Gastrocnemius medialis (tissue), 4 donors: ENCODE data around the gene PXMP4.

ENCODE experiments used
- POLR2A ChIP-seq, 2 donors: fragments of 450-650 bp; IDR thresholded peaks; one replicate each; pipeline ENCODE4 v1.6.1; 2017; ENCODE audit warnings: antibody characterized with exemption in 2 of 2, mild to moderate bottlenecking in 2 of 2, moderate library complexity in 2 of 2
- TF ChIP-seq, protein P1 (sequence below), 5 experiments: fragments of 450-650 bp in 3 of 5; fragments of 200-600 bp in 2 of 5; sonication (generic) in 2 of 5; IDR thresholded peaks in 4 of 5; conservative IDR thresholded peaks in 1 of 5; 1 replicate in 4 of 5; 2 replicates in 1 of 5; pipeline ENCODE4 v1.5.1; 2016 to 2019; ENCODE audit warnings: antibody characterized with exemption in 5 of 5, mild to moderate bottlenecking in 3 of 5, moderate library complexity in 3 of 5

- TF ChIP-seq, protein P1, sequence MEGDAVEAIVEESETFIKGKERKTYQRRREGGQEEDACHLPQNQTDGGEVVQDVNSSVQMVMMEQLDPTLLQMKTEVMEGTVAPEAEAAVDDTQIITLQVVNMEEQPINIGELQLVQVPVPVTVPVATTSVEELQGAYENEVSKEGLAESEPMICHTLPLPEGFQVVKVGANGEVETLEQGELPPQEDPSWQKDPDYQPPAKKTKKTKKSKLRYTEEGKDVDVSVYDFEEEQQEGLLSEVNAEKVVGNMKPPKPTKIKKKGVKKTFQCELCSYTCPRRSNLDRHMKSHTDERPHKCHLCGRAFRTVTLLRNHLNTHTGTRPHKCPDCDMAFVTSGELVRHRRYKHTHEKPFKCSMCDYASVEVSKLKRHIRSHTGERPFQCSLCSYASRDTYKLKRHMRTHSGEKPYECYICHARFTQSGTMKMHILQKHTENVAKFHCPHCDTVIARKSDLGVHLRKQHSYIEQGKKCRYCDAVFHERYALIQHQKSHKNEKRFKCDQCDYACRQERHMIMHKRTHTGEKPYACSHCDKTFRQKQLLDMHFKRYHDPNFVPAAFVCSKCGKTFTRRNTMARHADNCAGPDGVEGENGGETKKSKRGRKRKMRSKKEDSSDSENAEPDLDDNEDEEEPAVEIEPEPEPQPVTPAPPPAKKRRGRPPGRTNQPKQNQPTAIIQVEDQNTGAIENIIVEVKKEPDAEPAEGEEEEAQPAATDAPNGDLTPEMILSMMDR (IDR thresholded peaks at IDR 0.05 in 4 of 5, conservative IDR thresholded peaks at IDR 0.05 in 1 of 5), result no peak
- TF ChIP-seq POLR2A (IDR thresholded peaks at IDR 0.05), result no peak
Observed at GRCh38 chr20:33654680-33655161, 65.4 kb downstream of the PXMP4 start.
